NCI-H1694 treated with DMSO at 0.1 percent for 48 hours (cell line): ENCODE results near the gene MYO1G.

Experiments used
- DNase-seq: peaks from one replicate; lab custom pipeline; 2025; lab: John Stamatoyannopoulos, UW

The MYO1G gene

GRCh38 chr7:44966731-44967538, 11.9 kb downstream of the MYO1G start:
- DNase-seq: no peak

- no peak for DNase-seq
Measured at GRCh38 chr7:44965937-44966730, 12.7 kb downstream of the MYO1G start.

- DNase-seq: no peak
Measured at GRCh38 chr7:44965441-44965903, 13.3 kb downstream of the MYO1G start.

DNA sequence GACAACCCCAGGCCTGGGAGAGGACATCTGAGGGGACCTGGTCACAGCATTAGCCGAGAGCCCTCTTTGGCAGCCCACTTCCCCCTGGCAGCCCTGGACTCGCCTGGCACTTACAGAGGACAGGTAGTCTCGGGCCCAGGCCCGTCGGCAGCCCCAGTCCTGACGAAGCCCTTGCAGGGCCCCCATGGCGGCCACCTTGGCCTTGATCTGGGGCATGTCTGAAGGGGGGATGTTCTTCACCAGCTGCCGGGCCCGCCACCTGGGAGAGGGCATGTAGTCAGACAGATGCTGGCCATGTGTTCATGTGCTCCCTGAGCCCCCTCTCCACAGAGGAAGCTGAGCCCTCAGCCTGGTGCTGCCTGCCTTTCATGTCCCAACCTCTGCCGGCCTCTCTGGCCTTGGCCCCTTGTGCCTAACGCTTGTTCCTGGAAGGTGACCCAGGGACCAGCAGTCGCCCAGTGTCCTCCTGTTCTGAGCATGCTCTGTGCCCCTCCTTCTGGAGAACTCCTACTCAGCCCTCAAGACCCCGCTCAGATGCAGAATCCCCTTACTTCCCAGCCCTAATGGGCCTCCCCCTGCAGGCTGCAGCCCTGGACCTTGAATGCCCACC, 13.9 kb downstream of the MYO1G start:
- no peak for DNase-seq

DNA sequence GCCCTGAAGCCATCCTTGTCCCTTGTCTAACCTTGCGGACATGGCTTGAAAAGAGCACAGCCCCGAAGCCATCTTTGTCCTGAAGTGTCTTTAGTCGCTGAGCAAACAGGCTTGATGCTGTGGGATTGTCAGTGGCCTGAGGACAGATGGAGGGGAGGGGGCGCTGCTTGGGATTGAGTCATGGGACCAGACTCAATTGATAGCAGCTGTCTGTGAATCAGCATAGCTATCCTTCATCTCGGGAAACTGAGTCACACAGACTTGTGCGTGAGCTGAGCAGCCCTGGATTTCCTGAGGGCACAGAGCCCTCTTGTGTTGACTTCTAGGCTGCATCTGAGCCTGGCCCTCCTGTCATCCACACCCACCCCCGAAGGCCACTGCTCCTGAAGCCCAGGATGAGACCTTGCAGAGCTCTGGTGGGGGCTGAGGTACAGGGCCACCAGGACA, 14.4 kb downstream of the MYO1G start:
- no peak for DNase-seq

- no peak for DNase-seq
Measured at GRCh38 chr7:44963364-44964290, 15.2 kb downstream of the MYO1G start.

DNA sequence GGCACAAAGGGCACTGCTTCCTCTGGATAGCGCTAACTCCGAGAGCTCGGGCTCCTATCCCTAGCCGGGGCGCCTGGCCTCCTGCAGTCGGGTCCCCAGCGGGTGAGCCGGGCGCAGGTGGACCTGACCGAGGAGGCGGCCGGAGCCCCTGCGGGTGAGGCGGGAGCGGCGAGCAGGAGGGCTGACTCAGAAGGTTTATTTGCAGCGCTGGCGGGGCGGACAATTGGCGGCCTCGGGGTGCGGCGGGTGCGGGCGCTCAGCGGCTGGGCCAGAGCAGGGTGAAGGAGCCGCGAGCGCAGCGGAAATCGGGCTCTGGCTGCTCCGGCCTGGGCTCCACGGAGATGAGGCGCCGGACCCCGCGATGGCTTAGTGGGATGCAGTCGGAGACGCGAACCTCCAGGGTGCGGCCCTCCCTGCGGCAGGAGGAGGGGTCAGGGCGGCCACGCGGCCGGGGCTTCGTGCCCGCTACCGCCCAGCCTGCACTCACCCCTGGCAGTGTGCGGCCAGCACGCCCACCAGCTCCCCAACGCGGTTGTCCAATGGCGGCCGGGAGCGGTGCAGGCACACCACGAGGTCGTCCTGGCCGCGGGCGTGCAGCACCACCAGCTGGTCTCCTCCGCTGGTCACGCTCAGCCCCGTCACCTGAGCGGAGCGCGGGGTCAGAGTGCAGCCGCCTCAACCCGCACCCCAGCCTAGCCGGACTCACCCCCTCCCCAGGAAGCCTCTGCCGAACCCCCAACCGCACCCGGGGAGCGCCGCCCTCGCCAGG, 16.1 kb downstream of the MYO1G start:
- DNase-seq: no peak

GRCh38 chr7:44961844-44962482, 16.9 kb downstream of the MYO1G start:
- no peak for DNase-seq

DNA sequence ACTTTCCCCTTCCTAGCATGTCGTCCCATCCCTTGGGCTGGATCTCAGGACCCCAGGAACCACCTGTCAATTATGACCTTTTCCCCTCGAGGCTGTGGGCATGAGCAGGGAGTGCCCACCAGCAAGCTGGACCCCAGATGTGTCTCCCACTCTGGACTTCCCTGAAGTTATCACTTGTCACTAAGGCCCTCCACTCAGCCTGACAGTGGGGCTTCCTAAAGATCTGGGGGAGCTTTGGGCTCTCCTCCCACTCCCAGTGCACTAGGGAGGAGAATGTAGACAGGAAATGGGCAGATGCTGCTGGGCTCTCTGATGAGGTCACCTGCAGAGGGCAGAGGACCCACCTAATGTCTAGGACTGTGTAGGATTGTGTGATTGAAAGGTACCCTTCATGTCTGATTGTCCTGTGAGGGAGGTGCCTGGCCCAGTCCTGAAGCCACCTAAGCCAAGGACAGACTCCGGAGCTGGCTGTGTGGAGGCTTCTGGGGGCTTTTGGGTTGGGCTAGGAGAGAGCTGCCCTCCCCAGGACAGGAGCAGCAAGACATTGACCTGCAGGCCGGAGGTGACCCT, 18.7 kb downstream of the MYO1G start:
- no peak for DNase-seq

DNA sequence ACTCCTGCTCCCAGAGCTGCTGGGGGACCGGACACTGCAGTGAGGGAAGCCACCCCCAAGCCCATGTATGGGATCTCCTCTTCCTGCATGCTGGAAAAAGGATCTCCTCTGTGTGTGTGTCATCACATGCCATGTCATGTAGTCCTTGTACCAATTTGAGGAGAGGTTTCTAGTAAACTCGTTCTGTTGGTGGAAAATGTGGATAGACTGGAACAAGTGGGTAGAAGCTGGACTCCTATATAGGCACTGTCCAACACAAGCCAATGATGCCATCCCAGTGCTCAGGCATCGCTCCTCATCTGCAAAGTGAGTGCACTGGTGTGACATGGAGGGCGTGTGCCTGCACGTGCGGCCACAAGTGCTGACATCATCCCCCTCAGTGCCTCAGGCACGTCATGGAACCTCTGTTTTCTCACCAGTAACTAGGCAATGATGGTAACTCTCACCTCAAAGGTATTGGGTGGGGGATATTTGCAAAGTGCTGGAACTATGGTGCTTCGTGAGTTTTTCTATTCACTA, 19.3 kb downstream of the MYO1G start:
- no peak for DNase-seq

- no peak for DNase-seq
Measured at GRCh38 chr7:44958645-44959344, 20.0 kb downstream of the MYO1G start.

DNA sequence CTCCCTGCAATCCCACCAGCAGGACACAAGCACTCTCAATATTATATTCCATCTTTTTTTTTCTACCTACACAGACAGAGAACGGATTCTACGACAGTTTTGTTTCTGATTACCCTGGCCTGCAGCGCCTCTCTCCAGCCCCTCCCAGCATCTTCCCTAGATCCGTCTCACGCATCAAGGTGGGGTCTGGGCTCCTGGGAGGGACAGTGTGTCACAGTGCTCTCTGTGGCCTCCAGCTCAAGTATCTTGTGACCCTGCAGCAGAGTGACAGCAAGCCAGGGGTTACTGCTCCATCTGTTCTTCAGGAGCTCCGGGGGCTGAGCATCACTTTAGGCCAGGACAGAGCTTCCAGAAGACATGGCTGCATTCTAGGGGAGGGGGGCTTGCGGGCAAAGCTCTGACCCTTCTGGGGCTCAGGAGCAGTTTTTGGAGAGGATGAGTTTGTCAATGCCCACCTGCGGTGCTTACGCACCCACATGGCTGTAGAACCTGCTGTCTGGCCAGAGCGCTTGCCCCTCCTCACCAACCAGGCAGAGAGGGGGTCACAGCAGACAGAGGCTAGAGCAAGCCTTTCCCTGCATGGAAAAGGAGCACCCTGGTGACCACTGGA, 22.6 kb downstream of the MYO1G start:
- DNase-seq: no peak

- no peak for DNase-seq
Measured at GRCh38 chr7:44955733-44956132, 23.1 kb downstream of the MYO1G start.

- DNase-seq: no peak
Measured at GRCh38 chr7:44953156-44953555, 25.7 kb downstream of the MYO1G start.

- no peak for DNase-seq
Measured at GRCh38 chr7:44949303-44949702, 29.5 kb downstream of the MYO1G start.

GRCh38 chr7:44945479-44945878, 33.3 kb downstream of the MYO1G start:
- DNase-seq: no peak

DNA sequence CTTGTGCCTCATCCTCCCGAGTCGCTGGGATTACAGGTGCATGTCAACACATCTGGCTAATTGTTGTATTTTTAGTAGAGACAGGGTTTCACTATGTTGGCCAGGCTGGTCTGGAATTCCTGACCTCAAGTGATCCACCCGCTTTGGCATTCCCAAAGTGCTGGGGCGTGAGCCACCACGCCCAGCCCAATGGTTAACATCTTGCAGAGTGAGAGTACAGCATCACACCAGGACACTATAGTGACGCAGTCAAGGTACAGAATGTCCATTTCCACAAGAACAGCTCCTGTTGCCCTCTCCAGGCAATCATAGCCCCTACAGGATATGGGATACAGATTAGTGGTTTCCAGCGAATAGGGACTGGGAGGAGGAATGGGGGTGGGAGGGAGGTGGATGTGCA, 34.0 kb downstream of the MYO1G start:
- no peak for DNase-seq

- DNase-seq: no peak
Measured at GRCh38 chr7:44943631-44944030, 35.2 kb downstream of the MYO1G start.

DNA sequence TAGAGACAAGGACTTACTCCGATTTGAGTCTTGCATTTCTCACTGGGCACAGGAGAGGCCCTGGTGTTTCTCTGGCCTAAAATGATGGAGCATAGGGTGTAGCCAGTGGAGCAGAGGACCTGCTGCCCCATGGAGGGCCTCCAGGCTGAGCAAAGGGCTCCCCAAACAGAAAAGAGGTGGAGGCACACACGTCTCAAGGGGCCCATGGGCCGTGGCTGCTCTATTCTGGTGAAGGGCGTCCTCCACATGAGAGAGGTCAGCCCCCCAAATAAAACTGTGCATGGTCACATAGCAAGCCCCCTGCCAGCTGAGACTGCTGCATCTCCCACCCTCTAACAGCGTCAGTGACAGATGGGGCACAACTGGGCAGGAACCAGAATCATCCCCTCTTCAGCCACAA, 41.4 kb downstream of the MYO1G start:
- DNase-seq: no peak
